ENCODE results near the gene POU3F1. TPM values are rescaled to one million over a fixed set of nuclear protein-coding genes. Genes with fewer than 3 reads are reported as not detected.

POU3F1 gene
- total RNA-seq, 4 donors from 2014 or later, result not detected

DNA sequence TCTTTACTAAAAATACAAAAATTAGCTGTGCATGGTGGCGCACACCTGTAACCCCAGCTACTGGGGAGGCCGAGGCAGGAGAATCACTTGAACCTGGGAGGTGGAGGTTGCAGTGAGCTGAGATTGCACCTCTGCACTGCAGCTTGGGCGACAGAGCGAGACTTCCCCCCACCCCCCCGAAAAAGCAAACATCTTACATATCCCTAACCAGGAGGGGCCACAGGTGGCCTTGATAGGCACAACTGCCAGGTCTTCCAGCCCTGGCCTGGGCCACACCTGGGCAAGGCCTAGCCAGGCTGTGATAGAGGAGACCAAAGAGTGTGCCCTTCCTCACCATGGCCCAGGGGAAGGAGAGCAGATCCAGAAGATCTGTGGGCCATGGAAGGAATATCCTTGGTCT, 28.6 kb upstream of the POU3F1 start:
- 75 to 90% methylated on average over 3 to 5 of the region's 5 CpGs for whole genome bisulfite sequencing, 2 donors
- no peaks in the 10 kb centered on the region for H3K9me3 ChIP-seq
- intact Hi-C loops (cut with DNase I), result no loop called here
- no peak overlapping the region for H3K27ac ChIP-seq
- TF ChIP-seq, protein P1, sequence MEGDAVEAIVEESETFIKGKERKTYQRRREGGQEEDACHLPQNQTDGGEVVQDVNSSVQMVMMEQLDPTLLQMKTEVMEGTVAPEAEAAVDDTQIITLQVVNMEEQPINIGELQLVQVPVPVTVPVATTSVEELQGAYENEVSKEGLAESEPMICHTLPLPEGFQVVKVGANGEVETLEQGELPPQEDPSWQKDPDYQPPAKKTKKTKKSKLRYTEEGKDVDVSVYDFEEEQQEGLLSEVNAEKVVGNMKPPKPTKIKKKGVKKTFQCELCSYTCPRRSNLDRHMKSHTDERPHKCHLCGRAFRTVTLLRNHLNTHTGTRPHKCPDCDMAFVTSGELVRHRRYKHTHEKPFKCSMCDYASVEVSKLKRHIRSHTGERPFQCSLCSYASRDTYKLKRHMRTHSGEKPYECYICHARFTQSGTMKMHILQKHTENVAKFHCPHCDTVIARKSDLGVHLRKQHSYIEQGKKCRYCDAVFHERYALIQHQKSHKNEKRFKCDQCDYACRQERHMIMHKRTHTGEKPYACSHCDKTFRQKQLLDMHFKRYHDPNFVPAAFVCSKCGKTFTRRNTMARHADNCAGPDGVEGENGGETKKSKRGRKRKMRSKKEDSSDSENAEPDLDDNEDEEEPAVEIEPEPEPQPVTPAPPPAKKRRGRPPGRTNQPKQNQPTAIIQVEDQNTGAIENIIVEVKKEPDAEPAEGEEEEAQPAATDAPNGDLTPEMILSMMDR (IDR thresholded peaks at IDR 0.05), result no peak
- no peak for TF ChIP-seq POLR2A (IDR thresholded peaks at IDR 0.05)
- H3K36me3 ChIP-seq, result no peaks in the 10 kb centered on the region
- no peaks in the 10 kb centered on the region for H3K4me1 ChIP-seq
- no peaks in the 10 kb centered on the region for H3K27me3 ChIP-seq
- no peak for DNase-seq
- no peak overlapping the region for H3K4me3 ChIP-seq (replicated peaks in 1 of 3)

DNA sequence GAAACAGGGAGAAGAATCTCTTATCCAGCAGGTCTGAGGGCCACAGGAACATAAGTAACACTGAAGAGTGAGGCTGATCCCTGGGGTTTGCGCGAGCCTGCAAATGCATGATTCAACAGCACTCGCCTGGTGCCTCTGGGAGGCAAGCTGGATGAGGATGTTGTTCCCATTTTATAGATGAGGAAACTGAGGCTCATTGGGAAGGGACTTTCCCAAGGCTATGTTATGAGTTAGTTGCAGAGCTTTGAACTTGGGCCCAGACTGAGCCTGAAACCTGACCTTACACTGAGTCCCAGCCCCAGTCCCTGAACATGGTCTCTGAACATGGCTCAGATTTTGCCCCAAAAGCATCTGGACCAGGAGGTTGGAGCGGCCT, 27.7 kb upstream of the POU3F1 start:
- Histone ChIP-seq H3K27me3 (no peaks in the 10 kb centered on the region), H3K27ac (no peak overlapping the region), H3K9me3 (no peaks in the 10 kb centered on the region), H3K4me1 (no peaks in the 10 kb centered on the region), H3K36me3 (no peaks in the 10 kb centered on the region), H3K4me3 (replicated peaks in 1 of 3) (no peak overlapping the region)
- 90 to 93% methylated on average over 4 of the region's 4 CpGs for WGBS, 2 donors
- TF ChIP-seq, protein P1 (IDR thresholded peaks at IDR 0.05), result no peak
- no peak for TF ChIP-seq POLR2A (IDR thresholded peaks at IDR 0.05)
- DNase-seq, result no peak
- intact Hi-C loops (cut with DNase I), result no loop called here

DNA sequence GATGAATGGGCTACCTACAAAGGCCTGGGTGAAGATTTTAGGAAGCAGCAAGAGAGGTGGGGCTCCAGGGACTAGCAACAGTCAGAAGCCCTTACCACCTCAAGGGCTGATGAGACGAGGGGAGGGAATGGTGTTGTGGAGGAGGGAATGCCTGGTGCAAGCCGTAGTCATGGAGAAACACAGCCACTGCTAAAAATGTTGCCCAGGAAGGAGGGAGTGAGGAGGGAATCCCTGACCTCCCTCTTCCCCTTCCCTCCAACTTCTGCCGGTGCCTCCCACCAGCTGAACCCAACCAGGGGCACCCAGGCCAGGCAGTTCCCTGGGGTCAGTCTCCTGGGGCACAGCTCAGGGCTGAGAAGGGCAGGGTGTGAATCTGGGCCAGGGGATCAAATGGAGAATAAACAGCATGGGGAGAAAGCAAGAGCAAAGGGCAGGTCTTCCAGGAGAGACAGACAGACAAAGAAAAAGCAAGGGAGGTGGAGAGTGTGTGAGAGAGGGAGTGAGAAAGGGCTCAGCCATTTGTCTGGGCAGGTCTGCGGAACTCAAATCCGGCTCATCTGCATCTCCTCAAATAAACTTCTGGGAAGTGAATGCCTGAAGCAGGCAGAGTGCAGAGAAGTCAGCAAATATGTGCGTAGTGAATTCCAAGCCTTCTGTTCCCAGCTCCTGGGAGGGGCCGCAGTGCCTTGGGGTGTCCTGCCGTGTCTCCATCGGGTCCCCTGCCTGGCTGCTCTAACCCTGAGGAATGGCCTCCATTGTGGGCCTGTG, 27.1 kb upstream of the POU3F1 start:
- 26 to 47% methylated on average over 6 to 9 of the region's 9 CpGs for WGBS, 2 donors
- Histone ChIP-seq H3K9me3 (no peaks in the 10 kb centered on the region), H3K4me3 (replicated peaks in 1 of 3) (no peak overlapping the region), H3K36me3 (no peaks in the 10 kb centered on the region), H3K27ac (no peak overlapping the region), H3K4me1 (no peaks in the 10 kb centered on the region), H3K27me3 (no peaks in the 10 kb centered on the region)
- TF ChIP-seq, protein P1 (IDR thresholded peaks at IDR 0.05), result no peak
- no peak for TF ChIP-seq POLR2A (IDR thresholded peaks at IDR 0.05)
- no peak for DNase-seq
- intact Hi-C loops (cut with DNase I), result no loop called here

DNA sequence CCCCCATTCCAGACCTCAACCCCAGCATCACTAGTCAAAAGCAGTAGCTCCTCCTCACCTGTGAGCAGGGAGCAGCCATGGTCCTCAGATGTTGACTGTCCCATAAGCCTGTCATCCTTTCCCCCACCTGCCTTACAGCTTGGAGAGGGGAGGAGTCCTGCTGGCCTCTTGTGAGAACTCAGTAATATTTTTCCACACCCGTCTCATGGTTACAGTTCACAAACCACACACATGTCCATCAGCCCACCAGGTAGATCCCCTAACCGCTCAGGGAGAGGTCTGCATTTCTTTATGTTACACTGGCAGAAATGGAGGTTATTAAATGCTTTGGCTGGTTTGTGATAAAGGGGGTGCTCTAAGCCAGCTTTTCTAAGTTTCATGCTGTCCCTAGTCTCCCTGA, 26.3 kb upstream of the POU3F1 start:
- 74 to 81% methylated on average over 2 of the region's 2 CpGs for WGBS, 2 donors
- DNase-seq, result no peak
- H3K36me3 ChIP-seq, result no peaks in the 10 kb centered on the region
- no peaks in the 10 kb centered on the region for H3K27me3 ChIP-seq
- no peak overlapping the region for H3K27ac ChIP-seq
- H3K4me1 ChIP-seq, result no peaks in the 10 kb centered on the region
- no peak overlapping the region for H3K4me3 ChIP-seq (replicated peaks in 1 of 3)
- intact Hi-C loops (cut with DNase I), result no loop called here
- no peaks in the 10 kb centered on the region for H3K9me3 ChIP-seq
- TF ChIP-seq POLR2A (IDR thresholded peaks at IDR 0.05), result no peak
- TF ChIP-seq, protein P1 (IDR thresholded peaks at IDR 0.05), result no peak

DNA sequence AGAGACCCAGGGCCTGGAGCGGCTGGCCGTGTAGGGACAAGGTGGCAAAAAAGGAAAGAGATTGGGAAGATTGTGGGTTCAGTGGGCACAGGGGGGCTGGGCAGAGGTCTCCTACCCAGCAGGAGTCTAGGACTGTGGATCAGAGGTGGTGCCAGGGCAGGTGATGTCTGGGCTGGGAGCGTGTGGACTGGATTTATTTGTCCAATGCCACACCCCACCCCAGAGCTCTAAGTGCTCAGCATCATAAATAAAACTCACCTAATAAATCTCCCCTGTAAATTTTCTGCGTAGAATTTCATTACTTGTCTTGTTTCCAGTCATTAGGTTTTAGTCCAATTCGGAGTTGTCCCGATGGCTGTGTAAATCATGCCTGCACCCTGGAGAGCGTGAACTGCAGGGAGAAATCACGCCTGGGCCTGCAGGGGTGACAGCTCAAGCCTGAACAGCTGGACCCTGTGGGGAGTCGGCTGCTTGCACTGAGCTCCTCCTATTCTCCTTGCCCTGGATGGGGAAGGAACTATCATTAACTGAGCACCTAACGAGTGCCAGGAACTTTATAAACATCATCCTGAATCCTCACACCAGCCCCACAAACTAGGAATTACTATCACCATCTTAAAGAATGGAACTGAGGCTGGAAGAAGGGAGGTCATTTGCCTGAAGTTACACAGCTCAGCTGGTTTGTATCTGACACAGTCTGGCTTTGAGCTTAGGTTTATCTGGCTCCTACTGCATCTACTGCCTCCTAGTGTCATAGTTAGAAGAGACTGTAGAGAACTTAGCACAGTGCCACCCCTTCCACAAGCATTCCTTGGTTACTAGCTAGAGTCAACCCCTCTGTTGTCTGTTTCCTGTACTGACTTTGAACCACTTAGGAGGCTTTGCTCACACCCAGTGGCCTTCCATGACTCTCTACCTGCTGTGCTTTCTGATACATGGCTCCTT, 25.0 kb upstream of the POU3F1 start:
- Histone ChIP-seq H3K4me1 (no peaks in the 10 kb centered on the region), H3K27me3 (no peaks in the 10 kb centered on the region), H3K27ac (no peak overlapping the region), H3K4me3 (replicated peaks in 1 of 3) (no peak overlapping the region), H3K9me3 (no peaks in the 10 kb centered on the region), H3K36me3 (no peaks in the 10 kb centered on the region)
- no peak for DNase-seq
- intact Hi-C loops (cut with DNase I), result no loop called here
- TF ChIP-seq, protein P1 (IDR thresholded peaks at IDR 0.05), result no peak
- no peak for TF ChIP-seq POLR2A (IDR thresholded peaks at IDR 0.05)
- 71 to 79% methylated on average over 10 of the region's 10 CpGs for WGBS, 2 donors

Measured in thyroid gland (tissue), 4 donors.